ENCODE data around the gene PDZRN3. TPM values are rescaled to one million over a fixed set of nuclear protein-coding genes. Genes with fewer than 3 reads are reported as not detected.
A peak's percentile ranks its signal among the peaks of the same experiment; 100 is the strongest.

The PDZRN3 gene
- total and polyA plus RNA-seq, 12 donors = 17.7 to 143 (median 74.6) TPM

DNA sequence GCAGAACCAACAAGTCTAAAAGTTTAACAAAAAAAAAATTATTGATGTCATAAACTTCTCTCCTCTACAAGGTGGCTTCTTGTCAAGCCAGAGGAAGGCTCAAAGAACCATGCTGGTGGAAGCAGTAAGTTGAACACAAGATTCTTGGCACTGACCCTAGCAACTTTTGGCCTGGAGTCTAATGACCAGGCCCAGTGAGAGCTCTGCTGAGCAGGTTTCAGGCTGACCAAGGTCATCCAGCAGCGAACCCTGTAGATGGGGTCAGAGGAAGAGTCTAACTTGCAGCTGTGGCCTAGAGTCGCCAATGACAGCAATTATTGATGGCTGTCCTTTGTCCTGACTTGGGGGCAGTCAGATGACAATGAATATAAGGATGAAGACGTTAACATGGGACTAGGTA is 43.1 kb upstream of the PDZRN3 start:
- H3K27me3 ChIP-seq = no peaks in the 10 kb centered on the region
- H3K4me3 ChIP-seq = no peak overlapping the region
- no peaks in the 10 kb centered on the region for H3K36me3 ChIP-seq
- TF ChIP-seq, protein P1, sequence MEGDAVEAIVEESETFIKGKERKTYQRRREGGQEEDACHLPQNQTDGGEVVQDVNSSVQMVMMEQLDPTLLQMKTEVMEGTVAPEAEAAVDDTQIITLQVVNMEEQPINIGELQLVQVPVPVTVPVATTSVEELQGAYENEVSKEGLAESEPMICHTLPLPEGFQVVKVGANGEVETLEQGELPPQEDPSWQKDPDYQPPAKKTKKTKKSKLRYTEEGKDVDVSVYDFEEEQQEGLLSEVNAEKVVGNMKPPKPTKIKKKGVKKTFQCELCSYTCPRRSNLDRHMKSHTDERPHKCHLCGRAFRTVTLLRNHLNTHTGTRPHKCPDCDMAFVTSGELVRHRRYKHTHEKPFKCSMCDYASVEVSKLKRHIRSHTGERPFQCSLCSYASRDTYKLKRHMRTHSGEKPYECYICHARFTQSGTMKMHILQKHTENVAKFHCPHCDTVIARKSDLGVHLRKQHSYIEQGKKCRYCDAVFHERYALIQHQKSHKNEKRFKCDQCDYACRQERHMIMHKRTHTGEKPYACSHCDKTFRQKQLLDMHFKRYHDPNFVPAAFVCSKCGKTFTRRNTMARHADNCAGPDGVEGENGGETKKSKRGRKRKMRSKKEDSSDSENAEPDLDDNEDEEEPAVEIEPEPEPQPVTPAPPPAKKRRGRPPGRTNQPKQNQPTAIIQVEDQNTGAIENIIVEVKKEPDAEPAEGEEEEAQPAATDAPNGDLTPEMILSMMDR (IDR thresholded peaks at IDR 0.05) = no peak
- no peaks in the 10 kb centered on the region for H3K9me3 ChIP-seq
- no peak for DNase-seq
- no peak for ATAC-seq
- intact Hi-C loops (cut with DNase I) = no loop called here
- 41 to 65% methylated on average over 3 of the region's 3 CpGs for WGBS, 2 donors
- no peak overlapping the region for H3K27ac ChIP-seq
- peaks cover 0 to 28% (median 10%) of the 10 kb centered on the region in 9 donors for H3K4me1 ChIP-seq

- Histone ChIP-seq H3K27me3 (no peaks in the 10 kb centered on the region), H3K4me1 (peaks cover 0 to 28% (median 10%) of the 10 kb centered on the region in 9 donors), H3K4me3 (no peak overlapping the region), H3K36me3 (no peaks in the 10 kb centered on the region), H3K27ac (no peak overlapping the region), H3K9me3 (no peaks in the 10 kb centered on the region)
- ATAC-seq = no peak
- intact Hi-C loops (cut with DNase I) = no loop called here
- TF ChIP-seq, protein P1 (IDR thresholded peaks at IDR 0.05) = no peak
- no peak for DNase-seq
- 58 to 60% methylated on average over 2 of the region's 2 CpGs for WGBS, 2 donors
Measured at GRCh38 chr3:73665286-73665685, 40.5 kb upstream of the PDZRN3 start.

GRCh38 chr3:73664389-73664788 is 39.6 kb upstream of the PDZRN3 start:
- intact Hi-C loops (cut with DNase I) = no loop called here
- Histone ChIP-seq H3K36me3 (no peaks in the 10 kb centered on the region), H3K27me3 (no peaks in the 10 kb centered on the region), H3K4me3 (no peak overlapping the region), H3K4me1 (peaks cover 0 to 28% (median 10%) of the 10 kb centered on the region in 9 donors), H3K9me3 (no peaks in the 10 kb centered on the region), H3K27ac (peak overlapping the region in 2 of 10 donors; percentile 21 to 29)
- TF ChIP-seq, protein P1 (IDR thresholded peaks at IDR 0.05) = no peak
- 12 to 26% methylated on average over 4 of the region's 4 CpGs for WGBS, 2 donors
- DNase-seq (no peak), ATAC-seq (peak in 5 of 8 donors; percentile 12 to 87 (median 75))

GRCh38 chr3:73663495-73663894 is 38.8 kb upstream of the PDZRN3 start:
- DNase-seq = no peak
- Histone ChIP-seq H3K4me3 (no peak overlapping the region), H3K27ac (no peak overlapping the region), H3K9me3 (no peaks in the 10 kb centered on the region), H3K27me3 (no peaks in the 10 kb centered on the region), H3K36me3 (no peaks in the 10 kb centered on the region), H3K4me1 (peaks cover 0 to 23% (median 8%) of the 10 kb centered on the region in 9 donors)
- ATAC-seq = no peak
- 68 to 77% methylated on average over 3 of the region's 3 CpGs for WGBS, 2 donors
- TF ChIP-seq, protein P1 (IDR thresholded peaks at IDR 0.05) = no peak
- intact Hi-C loops (cut with DNase I) = no loop called here
